GM18507 (cell line): ENCODE measurements around the gene ALDOA.
A peak's percentile ranks its signal among the peaks of the same experiment; 100 is the strongest.

Experiments used
- DNase-seq: peaks from one replicate; pipeline ENCODE4 v3.0.0; 2011; ENCODE audit warnings: low read depth; ENCODE audit not compliant: insufficient read length; ENCODE audit errors: extremely low spot score
- FAIRE-seq: peaks from 2 replicates; lab custom pipeline; 2011; peaks lifted over from hg19 to GRCh38; lab: Jason Lieb, UNC

ALDOA gene

DNA sequence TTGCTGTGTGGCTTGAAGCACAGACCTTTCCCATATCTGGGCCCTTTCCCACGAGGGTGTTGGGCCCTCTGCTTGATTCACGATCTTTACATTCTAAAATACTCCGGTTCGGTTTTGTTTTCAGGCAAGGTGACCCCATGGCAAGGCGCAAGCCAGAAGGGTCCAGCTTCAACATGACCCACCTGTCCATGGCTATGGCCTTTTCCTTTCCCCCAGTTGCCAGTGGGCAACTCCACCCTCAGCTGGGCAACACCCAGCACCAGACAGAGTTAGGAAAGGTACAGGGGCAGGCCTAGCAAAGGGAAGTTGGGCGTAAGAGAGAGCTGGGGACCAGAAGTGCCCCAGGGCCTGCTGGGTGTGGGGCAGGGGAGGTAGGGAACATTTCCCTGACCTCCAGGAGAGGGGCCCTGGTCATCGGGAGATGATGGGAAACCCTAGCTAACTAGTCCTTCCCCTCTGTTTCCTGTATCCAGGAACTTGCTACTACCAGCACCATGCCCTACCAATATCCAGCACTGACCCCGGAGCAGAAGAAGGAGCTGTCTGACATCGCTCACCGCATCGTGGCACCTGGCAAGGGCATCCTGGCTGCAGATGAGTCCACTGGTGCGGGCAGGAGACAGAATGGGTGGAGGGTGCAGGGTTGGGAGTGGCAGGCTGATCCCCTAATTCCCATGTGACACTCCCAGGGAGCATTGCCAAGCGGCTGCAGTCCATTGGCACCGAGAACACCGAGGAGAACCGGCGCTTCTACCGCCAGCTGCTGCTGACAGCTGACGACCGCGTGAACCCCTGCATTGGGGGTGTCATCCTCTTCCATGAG is 1.4 kb downstream of the ALDOA start:
- DNase-seq: no peak
- FAIRE-seq: no peak

DNA sequence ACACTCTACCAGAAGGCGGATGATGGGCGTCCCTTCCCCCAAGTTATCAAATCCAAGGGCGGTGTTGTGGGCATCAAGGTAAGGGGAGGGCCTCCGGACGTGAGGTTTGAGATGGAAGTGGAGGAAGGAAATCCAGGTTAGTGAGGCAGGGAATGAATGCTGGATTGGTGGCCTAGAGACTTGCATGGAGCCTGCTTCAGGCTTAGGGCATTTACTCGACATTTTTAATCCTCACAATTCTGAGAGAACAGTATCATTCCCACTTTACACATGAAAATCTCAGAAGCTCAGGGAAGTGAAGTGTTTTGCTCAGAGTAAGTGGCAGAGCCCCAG is 2.0 kb downstream of the ALDOA start:
- no peak for DNase-seq
- no peak for FAIRE-seq

GRCh38 chr16:30068333-30068732 is 2.8 kb downstream of the ALDOA start:
- no peak for FAIRE-seq

DNA sequence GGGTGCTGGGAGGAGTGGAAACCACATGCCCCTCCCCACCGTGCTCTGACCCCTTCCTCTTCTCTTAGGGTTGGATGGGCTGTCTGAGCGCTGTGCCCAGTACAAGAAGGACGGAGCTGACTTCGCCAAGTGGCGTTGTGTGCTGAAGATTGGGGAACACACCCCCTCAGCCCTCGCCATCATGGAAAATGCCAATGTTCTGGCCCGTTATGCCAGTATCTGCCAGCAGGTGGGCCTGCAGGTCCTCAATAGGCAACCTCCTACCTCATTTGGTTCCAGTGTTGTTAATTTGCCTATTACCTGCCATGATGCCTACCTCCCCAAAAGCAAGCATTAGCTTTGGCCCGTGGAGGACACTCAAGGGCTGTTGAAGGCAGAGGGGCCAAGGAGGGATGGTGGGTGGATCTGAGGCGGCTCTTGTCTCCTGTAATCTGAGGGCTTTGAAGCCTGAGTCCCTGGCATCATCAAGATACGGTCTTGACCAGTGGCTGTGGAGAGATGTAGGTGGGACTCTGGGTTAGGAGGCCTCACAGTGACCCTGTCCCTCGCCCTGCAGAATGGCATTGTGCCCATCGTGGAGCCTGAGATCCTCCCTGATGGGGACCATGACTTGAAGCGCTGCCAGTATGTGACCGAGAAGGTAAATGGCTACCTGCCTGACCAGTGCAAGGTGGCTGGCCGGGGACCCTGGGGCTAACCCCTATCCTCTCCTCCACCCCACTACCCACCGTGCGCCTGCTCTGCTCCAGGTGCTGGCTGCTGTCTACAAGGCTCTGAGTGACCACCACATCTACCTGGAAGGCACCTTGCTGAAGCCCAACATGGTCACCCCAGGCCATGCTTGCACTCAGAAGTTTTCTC is 3.4 kb downstream of the ALDOA start:
- DNase-seq: no peak
- FAIRE-seq: no peak

More at GRCh38 chr16:30068333-30068732, 2.8 kb downstream of the ALDOA start:
- no peak for DNase-seq

DNA sequence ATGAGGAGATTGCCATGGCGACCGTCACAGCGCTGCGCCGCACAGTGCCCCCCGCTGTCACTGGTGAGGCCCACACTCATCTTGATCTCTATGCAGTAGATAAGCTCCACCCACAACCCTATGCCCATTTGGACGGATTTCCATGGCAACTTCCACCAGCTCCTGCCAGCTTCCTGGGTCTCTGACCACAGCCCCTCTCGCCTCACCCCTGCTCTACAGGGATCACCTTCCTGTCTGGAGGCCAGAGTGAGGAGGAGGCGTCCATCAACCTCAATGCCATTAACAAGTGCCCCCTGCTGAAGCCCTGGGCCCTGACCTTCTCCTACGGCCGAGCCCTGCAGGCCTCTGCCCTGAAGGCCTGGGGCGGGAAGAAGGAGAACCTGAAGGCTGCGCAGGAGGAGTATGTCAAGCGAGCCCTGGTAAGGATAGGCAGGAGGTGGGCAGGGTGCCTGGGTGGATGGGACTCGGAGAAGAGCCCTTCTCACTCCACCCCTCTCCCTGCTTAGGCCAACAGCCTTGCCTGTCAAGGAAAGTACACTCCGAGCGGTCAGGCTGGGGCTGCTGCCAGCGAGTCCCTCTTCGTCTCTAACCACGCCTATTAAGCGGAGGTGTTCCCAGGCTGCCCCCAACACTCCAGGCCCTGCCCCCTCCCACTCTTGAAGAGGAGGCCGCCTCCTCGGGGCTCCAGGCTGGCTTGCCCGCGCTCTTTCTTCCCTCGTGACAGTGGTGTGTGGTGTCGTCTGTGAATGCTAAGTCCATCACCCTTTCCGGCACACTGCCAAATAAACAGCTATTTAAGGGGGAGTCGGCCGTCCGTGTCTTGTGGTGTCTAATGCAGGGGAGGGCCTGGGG is 4.3 kb downstream of the ALDOA start:
- DNase-seq (no peak), FAIRE-seq (no peak)

DNA sequence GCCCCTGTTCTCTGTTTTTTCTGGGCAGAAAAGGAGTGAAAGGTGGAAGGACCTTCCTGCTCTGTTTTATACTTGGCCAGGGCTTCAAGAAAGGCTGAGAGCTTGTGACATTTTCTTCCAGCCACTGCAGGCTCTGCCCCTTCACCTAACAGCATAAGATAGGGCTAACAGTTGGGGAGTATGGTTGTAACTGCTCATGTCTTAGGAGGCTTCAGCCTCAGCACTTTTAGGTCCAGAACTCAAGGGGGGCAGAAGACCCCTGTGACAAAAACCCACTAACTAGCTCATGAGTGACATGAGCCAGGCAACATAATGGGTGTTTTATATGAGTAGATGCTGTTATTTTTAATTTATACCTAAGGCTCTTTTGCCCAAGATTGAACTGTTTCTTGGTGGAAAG is 4.9 kb downstream of the ALDOA start:
- no peak for FAIRE-seq
- no peak for DNase-seq

- peak; percentile 95 for DNase-seq
- peak; percentile 72 for FAIRE-seq
Observed at GRCh38 chr16:30075503-30076275, 10.1 kb downstream of the ALDOA start, which contains the start of gene PPP4C. PPP4C (plus strand) TSS chr16:30075994; CDS start chr16:30076378, 384 bp downstream.

DNA sequence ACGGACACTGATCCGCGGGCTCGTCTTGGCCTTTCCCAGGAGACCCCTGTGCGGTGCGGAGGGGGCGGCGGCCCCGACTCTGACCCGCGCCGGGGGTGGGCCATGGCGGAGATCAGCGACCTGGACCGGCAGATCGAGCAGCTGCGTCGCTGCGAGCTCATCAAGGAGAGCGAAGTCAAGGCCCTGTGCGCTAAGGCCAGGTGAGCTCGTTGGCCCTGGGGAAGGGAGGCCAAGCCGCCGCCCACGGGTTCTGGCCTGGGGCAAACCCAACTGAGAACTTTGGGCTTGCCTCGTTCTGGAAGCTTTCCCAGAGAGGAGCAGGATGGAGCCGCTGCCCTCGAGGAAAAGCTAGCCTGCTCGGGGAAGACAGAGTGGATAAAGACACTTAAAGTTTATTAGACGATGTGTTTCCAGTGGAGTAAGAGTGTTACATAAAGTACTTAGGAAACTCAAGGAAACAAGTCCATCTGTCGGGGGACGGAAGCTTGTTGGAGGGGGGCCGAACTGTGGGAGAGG is 10.8 kb downstream of the ALDOA start:
- DNase-seq: no peak
- FAIRE-seq: no peak

- no peak for FAIRE-seq
Observed at GRCh38 chr16:30077656-30078055, 12.1 kb downstream of the ALDOA start.

GRCh38 chr16:30078744-30079143 is 13.2 kb downstream of the ALDOA start:
- DNase-seq (no peak), FAIRE-seq (no peak)

More at GRCh38 chr16:30077656-30078055, 12.1 kb downstream of the ALDOA start:
- DNase-seq: no peak

DNA sequence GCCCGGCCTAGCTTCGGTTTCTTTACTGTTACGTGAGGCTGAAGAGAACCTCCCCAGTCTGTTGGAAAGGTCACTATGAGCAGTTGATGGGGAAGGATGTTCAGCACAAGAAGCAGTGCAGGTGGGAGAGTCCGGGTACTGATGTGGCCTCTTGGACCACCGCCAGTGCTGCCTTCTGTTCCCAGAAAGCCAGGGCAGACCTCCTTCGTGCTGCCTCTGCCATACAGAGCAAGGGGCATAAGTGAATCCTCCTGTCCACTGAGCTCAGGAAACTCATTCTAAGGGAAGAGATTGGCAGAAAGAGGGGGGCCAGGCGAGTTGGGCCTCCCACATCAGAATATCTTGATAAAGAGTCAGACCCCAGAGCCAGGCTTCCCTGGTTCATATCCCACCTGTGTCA is 13.9 kb downstream of the ALDOA start:
- FAIRE-seq (no peak), DNase-seq (no peak)

- DNase-seq: no peak
Observed at GRCh38 chr16:30082545-30083090, 17.1 kb downstream of the ALDOA start.

DNA sequence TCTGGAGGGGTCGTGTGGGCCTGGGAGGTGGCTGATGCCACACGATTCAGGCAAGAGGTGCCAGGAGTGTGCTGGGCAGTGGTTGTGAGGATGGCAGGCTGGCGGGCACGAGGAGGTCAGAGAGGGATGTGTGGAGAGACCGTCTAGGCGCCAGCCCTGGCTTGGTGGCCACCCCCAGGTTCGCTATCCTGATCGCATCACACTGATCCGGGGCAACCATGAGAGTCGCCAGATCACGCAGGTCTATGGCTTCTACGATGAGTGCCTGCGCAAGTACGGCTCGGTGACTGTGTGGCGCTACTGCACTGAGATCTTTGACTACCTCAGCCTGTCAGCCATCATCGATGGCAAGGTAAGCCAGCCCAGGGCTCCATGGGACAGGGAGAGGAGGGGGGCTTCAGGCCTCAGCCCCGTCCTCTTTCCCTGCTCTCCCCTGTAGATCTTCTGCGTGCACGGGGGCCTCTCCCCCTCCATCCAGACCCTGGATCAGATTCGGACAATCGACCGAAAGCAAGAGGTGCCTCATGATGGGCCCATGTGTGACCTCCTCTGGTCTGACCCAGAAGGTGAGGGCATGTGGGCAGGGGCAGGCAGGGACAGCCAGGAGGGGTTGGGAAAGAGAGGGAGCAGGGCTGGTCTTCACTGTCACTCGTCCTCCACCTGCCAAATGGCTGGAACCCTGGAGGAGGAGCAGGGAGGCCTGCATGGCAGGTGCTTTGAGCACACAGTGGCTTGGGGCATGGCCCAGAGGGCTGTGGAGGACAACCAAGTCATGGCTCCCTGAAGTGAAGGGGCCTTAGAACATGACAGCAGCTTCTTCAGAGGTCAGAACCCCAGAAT is 17.9 kb downstream of the ALDOA start:
- FAIRE-seq (no peak), DNase-seq (no peak)

More at GRCh38 chr16:30082545-30083090, 17.1 kb downstream of the ALDOA start:
- FAIRE-seq: no peak

- FAIRE-seq: no peak
- DNase-seq: no peak
Observed at GRCh38 chr16:30084096-30084815, 18.7 kb downstream of the ALDOA start.

GRCh38 chr16:30084816-30085159 is 19.2 kb downstream of the ALDOA start:
- FAIRE-seq (no peak), DNase-seq (no peak)

DNA sequence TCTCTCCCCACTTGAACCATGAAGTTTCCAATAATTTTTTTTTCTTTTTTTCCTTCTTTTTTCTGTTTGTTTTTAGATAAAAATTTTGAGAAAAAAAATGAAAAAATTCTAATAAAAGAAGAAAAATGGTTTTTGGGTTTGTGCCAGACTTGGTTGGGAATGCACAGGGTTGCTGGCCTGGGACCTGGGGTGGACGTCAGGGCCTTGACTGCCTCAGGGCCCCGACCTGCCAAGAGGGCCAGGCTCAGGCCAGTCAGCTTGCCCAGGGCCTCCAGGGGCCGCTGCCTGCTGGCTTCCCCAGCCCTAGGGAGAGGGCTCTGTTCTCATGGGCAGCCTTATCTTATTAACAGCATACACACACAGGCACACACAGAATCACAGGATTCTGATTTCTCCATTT is 19.7 kb downstream of the ALDOA start:
- no peak for FAIRE-seq
- DNase-seq: no peak

DNA sequence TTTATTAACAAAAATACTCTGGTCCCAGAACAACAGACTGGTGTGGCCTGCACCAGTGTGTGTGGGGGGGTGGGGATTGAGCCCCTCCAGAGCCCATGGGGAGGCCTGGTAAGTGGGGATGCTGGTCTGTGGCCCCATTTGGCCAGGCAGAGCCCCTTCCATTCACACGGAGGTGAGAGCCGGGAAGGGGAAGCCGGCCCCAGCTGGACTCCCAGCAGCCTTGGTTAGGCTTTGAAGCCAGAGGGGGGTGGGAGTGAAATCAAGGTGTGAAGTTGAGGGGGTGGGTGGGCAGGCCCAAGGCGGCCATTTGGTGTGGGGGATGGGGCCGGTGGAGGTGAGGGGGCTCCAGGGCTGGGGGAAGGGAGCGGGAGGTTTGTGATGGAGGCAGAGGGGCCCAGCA is 20.3 kb downstream of the ALDOA start:
- no peak for FAIRE-seq

More for the DNA sequence above, 20.3 kb downstream of the ALDOA start:
- DNase-seq: no peak
